ENCODE results near the gene OBSL1.

OBSL1 gene

GRCh38 chr2:219540784-219541504 lies 30.4 kb downstream of the OBSL1 start:
- TF ChIP-seq CTCF (IDR thresholded peaks at IDR 0.05; ENCODE audit: low read depth, low read length) = no peak
- DNase-seq (ENCODE audit: extremely low read depth, low read depth) = no peak

- no peak for TF ChIP-seq CTCF (IDR thresholded peaks at IDR 0.05; ENCODE audit: low read depth, low read length)
- DNase-seq (ENCODE audit: extremely low read depth, low read depth) = no peak
Measured at GRCh38 chr2:219539926-219540678, 31.2 kb downstream of the OBSL1 start.

GRCh38 chr2:219538956-219539788 lies 32.2 kb downstream of the OBSL1 start:
- no peak for TF ChIP-seq CTCF (IDR thresholded peaks at IDR 0.05; ENCODE audit: low read depth, low read length)

GRCh38 chr2:219538504-219538951 lies 32.8 kb downstream of the OBSL1 start:
- no peak for TF ChIP-seq CTCF (IDR thresholded peaks at IDR 0.05; ENCODE audit: low read depth, low read length)
- no peak for DNase-seq (ENCODE audit: extremely low read depth, low read depth)

More at GRCh38 chr2:219538956-219539788, 32.2 kb downstream of the OBSL1 start:
- no peak for DNase-seq (ENCODE audit: extremely low read depth, low read depth)

GRCh38 chr2:219537657-219538488 lies 33.5 kb downstream of the OBSL1 start:
- DNase-seq (ENCODE audit: extremely low read depth, low read depth) = no peak
- no peak for TF ChIP-seq CTCF (IDR thresholded peaks at IDR 0.05; ENCODE audit: low read depth, low read length)

GRCh38 chr2:219536967-219537366 lies 34.4 kb downstream of the OBSL1 start:
- DNase-seq (ENCODE audit: extremely low read depth, low read depth) = no peak
- no peak for TF ChIP-seq CTCF (IDR thresholded peaks at IDR 0.05; ENCODE audit: low read depth, low read length)

Measured in AG09319 (cell line).